ENCODE measurements around the gene RNF11. TPM values are rescaled to one million over a fixed set of nuclear protein-coding genes. Genes with fewer than 3 reads are reported as not detected.

Gene RNF11
- total and polyA plus RNA-seq, 2 of the 8 experiments (the other 6 are each of a cell fraction or from before 2014, with no cell fraction given) = 49.6 to 54.2 TPM

GRCh38 chr1:51231120-51231519 is 5.0 kb upstream of the RNF11 start:
- Histone ChIP-seq H3K14ac (ENCODE audit: insufficient read length) (no peak overlapping the region), H2AK5ac (ENCODE audit: low read depth, low read length) (no peak overlapping the region), H3K27ac (ENCODE audit: low read depth, low read length) (no peak overlapping the region), H3K9ac (replicated peaks in 1 of 4; ENCODE audit: extremely low read depth in 1 of 4, low read depth in 3 of 4, low read length in 3 of 4) (no peak overlapping the region), H3K79me1 (ENCODE audit: low read depth, low read length) (no peaks in the 10 kb centered on the region), H3K4me1 (replicated peaks in 1 of 4; ENCODE audit: control insufficient read depth in 3 of 4, insufficient read depth in 4 of 4, low read length in 3 of 4) (peaks cover 0 to 3% (median 0%) of the 10 kb centered on the region in 4 experiments; a peak in 4 of 7 replicates), H3K23ac (ENCODE audit: insufficient read length) (no peak overlapping the region), H3K4me3 (ENCODE audit: extremely low read depth in 1 of 4, insufficient read depth in 2 of 4, low read depth in 3 of 4, low read length in 4 of 4) (no peak overlapping the region), H3K18ac (ENCODE audit: extremely low read depth, low read length) (no peak overlapping the region), H4K91ac (replicated peaks; ENCODE audit: insufficient read length, low read length) (no peak overlapping the region), H2BK120ac (replicated peaks; ENCODE audit: low read depth, low read length) (no peak overlapping the region), H3K23me2 (ENCODE audit: low read depth, low read length) (peaks cover 2% of the 10 kb centered on the region; the same call in 1 of the 2 replicates), H3K9me3 (ENCODE audit: insufficient read depth in 2 of 2, low read depth in 1 of 2, low read length in 1 of 2) (no peaks in the 10 kb centered on the region), H4K5ac (ENCODE audit: insufficient read length, low read depth, low read length) (no peak overlapping the region), H3K79me2 (ENCODE audit: control insufficient read depth in 1 of 2, insufficient read depth in 2 of 2, low read length in 2 of 2) (no peaks in the 10 kb centered on the region), H3K4ac (replicated peaks; ENCODE audit: insufficient read length, low read depth, low read length) (no peak overlapping the region), H3K36me3 (ENCODE audit: control insufficient read depth in 2 of 4, insufficient read depth in 4 of 4, low read length in 3 of 4) (no peaks in the 10 kb centered on the region), H4K8ac (ENCODE audit: extremely low read depth, insufficient read depth, low read length) (no peak overlapping the region), H2AFZ (ENCODE audit: low read length) (no peak overlapping the region), H3K56ac (replicated peaks; ENCODE audit: insufficient read length, low read depth, low read length) (no peak overlapping the region), H2BK20ac (ENCODE audit: low read length) (no peak overlapping the region), H2BK12ac (ENCODE audit: low read depth, low read length) (no peak overlapping the region), H2BK5ac (ENCODE audit: low read depth, low read length) (no peak overlapping the region), H3K27me3 (replicated peaks in 1 of 4; ENCODE audit: control insufficient read depth in 3 of 4, extremely low read depth in 1 of 4, insufficient read depth in 3 of 4, low read length in 3 of 4) (no peaks in the 10 kb centered on the region; a peak in 1 of 7 replicates), H2BK15ac (ENCODE audit: low read length) (no peak overlapping the region), H4K20me1 (replicated peaks in 1 of 2; ENCODE audit: control insufficient read depth in 1 of 2, insufficient read depth in 2 of 2, low read length in 2 of 2) (no peaks in the 10 kb centered on the region), H3K4me2 (ENCODE audit: insufficient read depth in 1 of 2, low read depth in 2 of 2, low read length in 2 of 2) (no peak overlapping the region)
- FAIRE-seq (no peak), DNase-seq (ENCODE audit: low read depth in 1 of 2, low spot score in 2 of 2) (no peak)
- 92% methylated on average over 3 of the region's 3 CpGs; no CpG with 5 or more reads in 1 of the 2 experiments for WGBS, 2 experiments (ENCODE audit: extremely low coverage in 1 of 2, insufficient coverage in 1 of 2, insufficient read length in 1 of 2, insufficient replicate concordance in 2 of 2, low coverage in 1 of 2, low lambda C conversion rate in 2 of 2, missing lambda C conversion rate in 1 of 2)
- no peak for TF ChIP-seq SIRT6 (IDR thresholded peaks at IDR 0.05; ENCODE audit: low read length)
- no peak for TF ChIP-seq CBX8 (IDR thresholded peaks at IDR 0.05; ENCODE audit: borderline replicate concordance, low read depth, low read length)
- TF ChIP-seq TAF1 (IDR thresholded peaks at IDR 0.05; ENCODE audit: low read depth, low read length) = no peak
- CTCF ChIA-PET (ENCODE audit: partially characterized antibody) = interaction anchor here (1.5 to 3.3 kb wide), 2 partner anchors 12 to 65 kb away, joined by 5 to 11 read pairs; no protein-coding TSS in a partner anchor
- POLR2A ChIA-PET (ENCODE audit: partially characterized antibody) = no interaction called here
